ENCODE measurements around the gene FAM114A2.

FAM114A2 gene

GRCh38 chr5:153999995-154000394 is 38.7 kb downstream of the FAM114A2 start:
- TF ChIP-seq CTCF (conservative IDR thresholded peaks at IDR 0.05), result no peak
- TF ChIP-seq ZFX (IDR thresholded peaks at IDR 0.05), result no peak

GRCh38 chr5:153998768-153999167 is 39.9 kb downstream of the FAM114A2 start:
- no peak overlapping the region for H3K27ac ChIP-seq
- TF ChIP-seq CTCF (conservative IDR thresholded peaks at IDR 0.05), result no peak
- TF ChIP-seq ZFX (IDR thresholded peaks at IDR 0.05), result no peak

More at GRCh38 chr5:153999995-154000394, 38.7 kb downstream of the FAM114A2 start:
- no peak overlapping the region for H3K27ac ChIP-seq

- H3K27ac ChIP-seq, result no peak overlapping the region
- TF ChIP-seq ZFX (IDR thresholded peaks at IDR 0.05) (no peak), CTCF (conservative IDR thresholded peaks at IDR 0.05) (no peak)
These were observed 40.7 kb downstream of the FAM114A2 start for GRCh38 chr5:153998010-153998409.

GRCh38 chr5:153991168-153991567 is 47.5 kb downstream of the FAM114A2 start:
- TF ChIP-seq ZFX (IDR thresholded peaks at IDR 0.05), result no peak
- H3K27ac ChIP-seq, result no peak overlapping the region

GRCh38 chr5:153988510-153988909 is 50.2 kb downstream of the FAM114A2 start:
- TF ChIP-seq CTCF (conservative IDR thresholded peaks at IDR 0.05) (no peak), ZFX (IDR thresholded peaks at IDR 0.05) (no peak)
- H3K27ac ChIP-seq, result no peak overlapping the region

GRCh38 chr5:153987301-153987700 is 51.4 kb downstream of the FAM114A2 start:
- no peak overlapping the region for H3K27ac ChIP-seq
- TF ChIP-seq ZFX (IDR thresholded peaks at IDR 0.05), result no peak
- TF ChIP-seq CTCF (conservative IDR thresholded peaks at IDR 0.05), result no peak

GRCh38 chr5:153985498-153985897 is 53.2 kb downstream of the FAM114A2 start:
- TF ChIP-seq ZFX (IDR thresholded peaks at IDR 0.05) (no peak), CTCF (conservative IDR thresholded peaks at IDR 0.05) (no peak)
- no peak overlapping the region for H3K27ac ChIP-seq

GRCh38 chr5:153983885-153984284 is 54.8 kb downstream of the FAM114A2 start:
- TF ChIP-seq CTCF (conservative IDR thresholded peaks at IDR 0.05) (no peak), ZFX (IDR thresholded peaks at IDR 0.05) (no peak)
- no peak overlapping the region for H3K27ac ChIP-seq

All from C4-2B (cell line).